HepG2 (cell line): Measurements from ENCODE around the gene SPRYD4. TPM values are rescaled to one million over a fixed set of nuclear protein-coding genes. Genes with fewer than 3 reads are reported as not detected.

Source experiments
- BORCS8-MEF2B ChIP-seq: sonication (generic); formaldehyde crosslinking; IDR thresholded peaks from 2 replicates; pipeline ENCODE4 v1.8.0; 2022; ENCODE audit warnings: mild to moderate bottlenecking, missing genetic modification reagents
- CBFB ChIP-seq: sonication (generic); formaldehyde crosslinking; IDR thresholded peaks from 2 replicates; pipeline ENCODE4 v1.4.0; 2020; ENCODE audit warnings: missing genetic modification reagents
- CEBPG ChIP-seq: IDR thresholded peaks from 2 replicates; pipeline ENCODE4 v1.6.1; 2016
- ELF1 ChIP-seq: sonication (generic); formaldehyde crosslinking; IDR thresholded peaks from 2 replicates; pipeline ENCODE4 v1.4.0; 2020; ENCODE audit warnings: missing genetic modification reagents
- FOXO1 ChIP-seq: sonication (generic); formaldehyde crosslinking; IDR thresholded peaks from 2 replicates; pipeline ENCODE4 v1.4.0; 2020; ENCODE audit warnings: missing genetic modification reagents
- HOXA7 ChIP-seq: sonication (generic); formaldehyde crosslinking; IDR thresholded peaks from 2 replicates; pipeline ENCODE4 v1.8.1; 2022; ENCODE audit warnings: mild to moderate bottlenecking, missing genetic modification reagents, moderate library complexity
- IRF9 ChIP-seq: sonication (generic); formaldehyde crosslinking; IDR thresholded peaks from 2 replicates; pipeline ENCODE4 v1.8.0; 2022; ENCODE audit warnings: missing genetic modification reagents, mild to moderate bottlenecking, borderline replicate concordance
- ISL2 ChIP-seq: sonication (generic); formaldehyde crosslinking; IDR thresholded peaks from 2 replicates; pipeline ENCODE4 v1.5.0; 2020; ENCODE audit warnings: missing genetic modification reagents
- MED13 ChIP-seq: sonication (generic); formaldehyde crosslinking; IDR thresholded peaks from 2 replicates; pipeline ENCODE4 v1.5.0; 2020; ENCODE audit warnings: missing genetic modification reagents
- NFYC ChIP-seq: IDR thresholded peaks from 2 replicates; pipeline ENCODE4 v1.6.1; 2016; ENCODE audit warnings: missing genetic modification reagents, missing compliant biosample characterization
- PAWR ChIP-seq: sonication (generic); formaldehyde crosslinking; IDR thresholded peaks from 2 replicates; pipeline ENCODE4 v1.4.0; 2020; ENCODE audit warnings: missing genetic modification reagents, mild to moderate bottlenecking, borderline replicate concordance
- REXO4 ChIP-seq: sonication (generic); formaldehyde crosslinking; IDR thresholded peaks from 2 replicates; pipeline ENCODE4 v1.8.0; 2022; ENCODE audit warnings: missing genetic modification reagents, mild to moderate bottlenecking, borderline replicate concordance
- SMARCE1 ChIP-seq: fragments of 450-650 bp; IDR thresholded peaks from 2 replicates; pipeline ENCODE4 v1.6.1; 2017; ENCODE audit warnings: borderline replicate concordance
- SMC3 ChIP-seq: IDR thresholded peaks from 2 replicates; pipeline ENCODE4 v1.6.1; 2011; ENCODE audit warnings: low read length, improper control_type of control experiment
- TRIM24 ChIP-seq: sonication (generic); formaldehyde crosslinking; IDR thresholded peaks from 2 replicates; pipeline ENCODE4 v1.8.0; 2022; ENCODE audit warnings: mild to moderate bottlenecking, missing genetic modification reagents
- ZBED4 ChIP-seq: sonication (generic); formaldehyde crosslinking; IDR thresholded peaks from 2 replicates; pipeline ENCODE4 v1.4.0; 2020; ENCODE audit warnings: missing genetic modification reagents, borderline replicate concordance
- ZNF17 ChIP-seq: sonication (generic); formaldehyde crosslinking; IDR thresholded peaks from 2 replicates; pipeline ENCODE4 v1.5.0; 2020; ENCODE audit warnings: mild to moderate bottlenecking, missing genetic modification reagents
- ZNF333 ChIP-seq: sonication (generic); formaldehyde crosslinking; IDR thresholded peaks from 2 replicates; pipeline ENCODE4 v1.4.0; 2020; ENCODE audit warnings: mild to moderate bottlenecking, missing genetic modification reagents, borderline replicate concordance
- ZNF564 ChIP-seq: sonication (generic); formaldehyde crosslinking; IDR thresholded peaks from 2 replicates; pipeline ENCODE4 v1.8.1; 2023; ENCODE audit warnings: mild to moderate bottlenecking, missing genetic modification reagents
- ZSCAN12 ChIP-seq: sonication (generic); formaldehyde crosslinking; IDR thresholded peaks from 2 replicates; pipeline ENCODE4 v1.9.0; 2021; ENCODE audit warnings: mild to moderate bottlenecking, missing genetic modification reagents
- polyA plus RNA-seq, 8 experiments: library from polyadenylated mRNA; depleted of rRNA in 3 of 8; stranded (reverse) in 7 of 8; unstranded in 1 of 8; fragments of >200 nt; fragmentation: Illumina TruSeq in 4 of 8; extraction: Trizol in 4 of 8; gene quantifications; 2 replicates each; pipeline versions ENCODE4 v1.2.1 to v1.2.3, GENCODE V29; 2011 to 2016; ENCODE audit warnings: low read depth in 4 of 8, missing spikeins in 1 of 8, mixed read lengths in 1 of 8; ENCODE audit not compliant: insufficient read depth in 1 of 8
- total RNA-seq, 5 experiments: library from RNA; depleted of rRNA; stranded (reverse); fragments of >200 nt; fragmentation: Illumina TruSeq; extraction: Trizol; gene quantifications; 2 replicates each; pipeline ENCODE4 v1.2.3, GENCODE V29; 2016; ENCODE audit warnings: low read depth in 1 of 5
- TF ChIP-seq, protein P1 (sequence below): sonication (generic); formaldehyde crosslinking; IDR thresholded peaks from 2 replicates; pipeline ENCODE4 v1.9.0; 2021; ENCODE audit warnings: missing genetic modification reagents, borderline replicate concordance
- TF ChIP-seq, protein P2 (sequence below): IDR thresholded peaks from 2 replicates; pipeline ENCODE4 v1.6.1; 2012; ENCODE audit warnings: inconsistent platforms
- TF ChIP-seq, protein P3 (sequence below): sonication (generic); formaldehyde crosslinking; IDR thresholded peaks from 2 replicates; pipeline ENCODE4 v1.5.1; 2020; ENCODE audit warnings: mild to moderate bottlenecking, missing genetic modification reagents, borderline replicate concordance

Gene SPRYD4
- total and polyA plus RNA-seq, 2 of the 13 experiments (the other 11 are each of a cell fraction or from before 2014, with no cell fraction given) = 3.9 to 4.5 TPM

- TF ChIP-seq REXO4 (CRISPR knock-in tag) (no peak), ZNF564 (peak; percentile 89), ZNF17 (CRISPR knock-in tag) (peak; percentile 47; the same call in 1 of the 2 replicates), PAWR (CRISPR knock-in tag) (no peak), SMARCE1 (no peak), TRIM24 (CRISPR knock-in tag) (no peak), FOXO1 (peak; percentile 67), MED13 (CRISPR knock-in tag) (peak; percentile 50), ZSCAN12 (CRISPR knock-in tag) (peak; percentile 65; the same call in 1 of the 2 replicates), NFYC (peak; percentile 61), BORCS8-MEF2B (CRISPR knock-in tag) (peak; percentile 81), ZNF333 (CRISPR knock-in tag) (no peak), CEBPG (peak; percentile 39; the same call in 1 of the 2 replicates), HOXA7 (no peak), CBFB (CRISPR knock-in tag) (0 out of 2 replicates have a peak, but pooled peaks have one; percentile 47), SMC3 (no peak), ELF1 (CRISPR knock-in tag) (peak; percentile 60), ISL2 (peak; percentile 52; the same call in 1 of the 2 replicates), ZBED4 (CRISPR knock-in tag) (peak; percentile 69; the same call in 1 of the 2 replicates), IRF9 (peak; percentile 89)
- TF ChIP-seq, protein P1, sequence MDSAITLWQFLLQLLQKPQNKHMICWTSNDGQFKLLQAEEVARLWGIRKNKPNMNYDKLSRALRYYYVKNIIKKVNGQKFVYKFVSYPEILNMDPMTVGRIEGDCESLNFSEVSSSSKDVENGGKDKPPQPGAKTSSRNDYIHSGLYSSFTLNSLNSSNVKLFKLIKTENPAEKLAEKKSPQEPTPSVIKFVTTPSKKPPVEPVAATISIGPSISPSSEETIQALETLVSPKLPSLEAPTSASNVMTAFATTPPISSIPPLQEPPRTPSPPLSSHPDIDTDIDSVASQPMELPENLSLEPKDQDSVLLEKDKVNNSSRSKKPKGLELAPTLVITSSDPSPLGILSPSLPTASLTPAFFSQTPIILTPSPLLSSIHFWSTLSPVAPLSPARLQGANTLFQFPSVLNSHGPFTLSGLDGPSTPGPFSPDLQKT = no peak
- TF ChIP-seq, protein P2, sequence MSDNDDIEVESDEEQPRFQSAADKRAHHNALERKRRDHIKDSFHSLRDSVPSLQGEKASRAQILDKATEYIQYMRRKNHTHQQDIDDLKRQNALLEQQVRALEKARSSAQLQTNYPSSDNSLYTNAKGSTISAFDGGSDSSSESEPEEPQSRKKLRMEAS = peak; percentile 100
- TF ChIP-seq, protein P3, sequence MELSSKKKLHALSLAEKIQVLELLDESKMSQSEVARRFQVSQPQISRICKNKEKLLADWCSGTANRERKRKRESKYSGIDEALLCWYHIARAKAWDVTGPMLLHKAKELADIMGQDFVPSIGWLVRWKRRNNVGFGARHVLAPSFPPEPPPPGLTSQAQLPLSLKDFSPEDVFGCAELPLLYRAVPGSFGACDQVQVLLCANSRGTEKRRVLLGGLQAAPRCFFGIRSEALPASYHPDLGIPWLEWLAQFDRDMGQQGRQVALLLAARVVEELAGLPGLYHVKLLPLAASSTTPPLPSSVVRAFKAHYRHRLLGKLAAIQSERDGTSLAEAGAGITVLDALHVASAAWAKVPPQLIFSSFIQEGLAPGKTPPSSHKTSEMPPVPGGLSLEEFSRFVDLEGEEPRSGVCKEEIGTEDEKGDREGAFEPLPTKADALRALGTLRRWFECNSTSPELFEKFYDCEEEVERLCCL = no peak
These were observed at the start of gene SPRYD4 (continued) for GRCh38 chr12:56468216-56469006.
